ENCODE measurements around the gene CALHM1. TPM values are rescaled to one million over a fixed set of nuclear protein-coding genes. Genes with fewer than 3 reads are reported as not detected.
A peak's percentile ranks its signal among the peaks of the same experiment; 100 is the strongest.
"Not testable (repeated sequence)": the region's sequence is repeated elsewhere in the genome, so short reads cannot be mapped to it uniquely, and the experiment has no call there.

The CALHM1 gene
- total RNA-seq, 4 donors from 2014 or later: not detected

- no peak for DNase-seq (ENCODE audit: low spot score in 2 of 2)
- no peaks in the 10 kb centered on the region for H3K36me3 ChIP-seq
- H3K4me3 ChIP-seq: no peak overlapping the region
- H3K27ac ChIP-seq: no peak overlapping the region
- peaks cover 0 to 30% (median 11%) of the 10 kb centered on the region in 4 donors for H3K4me1 ChIP-seq
- 57 to 73% methylated on average over 7 of the region's 7 CpGs for WGBS, 2 donors
- H3K9me3 ChIP-seq: no peaks in the 10 kb centered on the region
- H3K27me3 ChIP-seq: peaks cover 0 to 39% of the 10 kb centered on the region in 2 donors
- no peak for TF ChIP-seq POLR2A (IDR thresholded peaks at IDR 0.05)
- TF ChIP-seq CTCF (IDR thresholded peaks at IDR 0.05): no peak
- no peak for TF ChIP-seq EP300 (IDR thresholded peaks at IDR 0.05)
These were observed 33.1 kb upstream of the CALHM1 start for GRCh38 chr10:103491729-103492364.

GRCh38 chr10:103490986-103491314 lies 32.2 kb upstream of the CALHM1 start:
- 80 to 83% methylated on average over 1 of the region's 1 CpG for WGBS, 2 donors
- Histone ChIP-seq H3K27me3 (peaks cover 0 to 34% of the 10 kb centered on the region in 2 donors), H3K9me3 (no peaks in the 10 kb centered on the region), H3K4me3 (no peak overlapping the region), H3K36me3 (no peaks in the 10 kb centered on the region), H3K27ac (no peak overlapping the region), H3K4me1 (peaks cover 0 to 30% (median 11%) of the 10 kb centered on the region in 4 donors)
- TF ChIP-seq POLR2A (IDR thresholded peaks at IDR 0.05) (no peak), CTCF (IDR thresholded peaks at IDR 0.05) (no peak), EP300 (IDR thresholded peaks at IDR 0.05) (no peak)
- DNase-seq (ENCODE audit: low spot score in 2 of 2): no peak

GRCh38 chr10:103487410-103487708 lies 28.7 kb upstream of the CALHM1 start:
- Histone ChIP-seq H3K9me3 (no peaks in the 10 kb centered on the region), H3K4me1 (peaks cover 0 to 12% (median 0%) of the 10 kb centered on the region in 4 donors), H3K4me3 (no peak overlapping the region), H3K27me3 (peaks cover 0 to 1% of the 10 kb centered on the region in 2 donors), H3K36me3 (no peaks in the 10 kb centered on the region), H3K27ac (no peak overlapping the region)
- TF ChIP-seq POLR2A (IDR thresholded peaks at IDR 0.05) (no peak), CTCF (IDR thresholded peaks at IDR 0.05) (no peak), EP300 (IDR thresholded peaks at IDR 0.05) (no peak)
- WGBS, 2 donors: 57 to 64% methylated on average over 2 of the region's 2 CpGs
- no peak for DNase-seq (ENCODE audit: low spot score in 2 of 2)

- WGBS, 2 donors: 66 to 88% methylated on average over 8 of the region's 8 CpGs
- not testable (repeated sequence) for H3K36me3 ChIP-seq; H3K4me1 ChIP-seq; H3K27me3 ChIP-seq; DNase-seq (ENCODE audit: low spot score in 2 of 2); H3K4me3 ChIP-seq; H3K27ac ChIP-seq; H3K9me3 ChIP-seq
These were observed 28.1 kb upstream of the CALHM1 start for GRCh38 chr10:103486635-103487409.

- no peak overlapping the region for H3K4me3 ChIP-seq
- H3K36me3 ChIP-seq: no peaks in the 10 kb centered on the region
- H3K27ac ChIP-seq: no peak overlapping the region
- 32 to 50% methylated on average over 12 of the region's 12 CpGs for WGBS, 2 donors
- H3K9me3 ChIP-seq: no peaks in the 10 kb centered on the region
- H3K4me1 ChIP-seq: peaks cover 0 to 22% (median 0%) of the 10 kb centered on the region in 4 donors
- TF ChIP-seq EP300 (IDR thresholded peaks at IDR 0.05) (no peak), POLR2A (IDR thresholded peaks at IDR 0.05) (no peak), CTCF (IDR thresholded peaks at IDR 0.05) (peak; percentile 49 to 73 (median 56))
- no peaks in the 10 kb centered on the region for H3K27me3 ChIP-seq
- DNase-seq (ENCODE audit: low spot score in 2 of 2): peak in 1 of 2 donors; percentile 87
These were observed 23.4 kb upstream of the CALHM1 start for GRCh38 chr10:103481974-103482531.
